ENCODE measurements around the gene ANKRD33B.
"Not testable (repeated sequence)": the region's sequence is repeated elsewhere in the genome, so short reads cannot be mapped to it uniquely, and the experiment has no call there.

Gene ANKRD33B

GRCh38 chr5:10559871-10560270 lies 4.0 kb upstream of the ANKRD33B start:
- no peak for DNase-seq

- DNase-seq = no peak
Observed at GRCh38 chr5:10562201-10563109, 1.4 kb upstream of the ANKRD33B start.

- peak; percentile 29 for DNase-seq
Observed at GRCh38 chr5:10563110-10563944, 543 bp upstream of the ANKRD33B start.

DNA sequence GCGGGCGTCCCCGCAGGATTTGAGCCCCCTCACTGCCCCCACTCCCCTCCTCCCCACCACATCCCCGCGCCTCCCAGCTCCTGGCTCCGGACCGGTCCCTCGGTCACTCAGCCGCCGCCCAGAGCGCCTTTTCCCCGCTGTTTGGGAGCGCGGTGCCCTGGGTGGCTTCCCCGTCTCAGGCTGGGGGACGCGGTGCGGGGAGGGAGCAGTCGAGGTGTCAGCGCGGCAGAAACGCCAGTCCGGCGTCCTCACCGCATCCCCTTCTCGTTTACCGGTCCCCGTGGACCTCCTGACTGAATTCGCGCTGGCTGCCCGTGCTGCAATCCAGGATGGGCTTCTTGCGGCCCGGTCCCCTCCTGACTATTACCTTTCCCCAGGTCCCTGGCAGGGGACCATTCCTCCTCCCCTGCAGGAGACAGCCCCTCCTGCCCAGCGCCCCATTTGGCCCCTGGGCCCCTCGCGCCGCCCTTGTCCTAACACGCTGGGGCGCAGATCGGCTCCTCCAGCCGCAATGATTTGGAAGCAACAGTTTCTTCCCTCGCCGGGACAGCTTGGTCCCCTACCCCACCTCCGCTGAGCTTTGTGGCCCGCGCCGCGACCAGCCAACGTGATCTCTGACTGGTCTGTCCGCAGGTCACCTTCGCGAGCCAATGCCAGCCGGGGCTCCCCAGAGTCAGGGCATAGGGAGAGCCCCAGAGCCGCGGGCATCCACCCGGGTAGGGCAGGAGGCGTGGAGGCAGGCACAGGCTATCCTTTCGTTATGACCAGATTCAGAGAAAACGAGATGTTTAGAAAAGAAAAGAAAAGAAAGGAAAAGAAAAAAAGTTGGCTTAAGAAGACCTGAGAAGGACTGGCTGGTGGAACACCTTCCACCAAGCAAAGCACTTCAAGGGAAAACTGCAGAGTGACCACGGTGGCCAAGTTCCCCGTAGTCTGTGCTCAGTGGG lies 1.2 kb downstream of the ANKRD33B start:
- DNase-seq = no peak

DNA sequence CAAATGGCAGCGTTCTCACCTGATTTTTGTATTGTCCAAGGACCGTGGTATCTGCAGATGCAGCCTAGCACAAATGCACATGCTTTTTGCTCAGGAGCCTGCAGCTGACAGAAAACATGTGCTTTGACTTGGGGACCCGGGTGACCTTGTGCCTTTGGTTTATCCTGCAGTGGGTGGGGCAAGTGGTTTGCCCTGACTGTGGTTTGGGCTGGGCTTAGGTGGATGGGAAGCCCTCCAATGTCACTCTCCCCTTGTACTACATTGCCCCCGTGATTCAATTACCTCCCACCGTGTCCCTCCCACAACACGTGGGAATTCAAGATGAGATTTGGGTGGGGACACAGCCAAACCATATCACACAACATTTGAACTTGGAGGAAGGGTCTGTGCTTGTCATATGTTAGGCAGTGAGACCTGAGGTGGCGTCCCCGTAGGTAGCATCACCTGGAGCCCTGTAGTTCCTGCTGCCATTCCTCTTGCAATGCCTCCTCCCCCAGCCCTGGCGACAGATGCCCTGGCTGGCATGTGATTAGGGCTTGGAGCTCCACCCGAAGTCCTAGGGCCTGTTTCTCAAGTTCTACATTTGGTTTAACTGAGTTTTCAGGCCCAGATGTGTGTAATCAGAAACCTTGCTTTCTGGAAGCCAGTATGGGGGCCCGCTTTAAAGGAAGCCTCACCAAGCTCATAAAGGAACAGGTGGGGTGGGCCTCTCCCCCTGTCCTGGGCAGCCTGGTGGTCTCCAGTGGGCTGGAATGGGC lies 2.1 kb downstream of the ANKRD33B start:
- DNase-seq = no peak

- no peak for DNase-seq
Observed at GRCh38 chr5:10566543-10567068, 2.7 kb downstream of the ANKRD33B start.

DNA sequence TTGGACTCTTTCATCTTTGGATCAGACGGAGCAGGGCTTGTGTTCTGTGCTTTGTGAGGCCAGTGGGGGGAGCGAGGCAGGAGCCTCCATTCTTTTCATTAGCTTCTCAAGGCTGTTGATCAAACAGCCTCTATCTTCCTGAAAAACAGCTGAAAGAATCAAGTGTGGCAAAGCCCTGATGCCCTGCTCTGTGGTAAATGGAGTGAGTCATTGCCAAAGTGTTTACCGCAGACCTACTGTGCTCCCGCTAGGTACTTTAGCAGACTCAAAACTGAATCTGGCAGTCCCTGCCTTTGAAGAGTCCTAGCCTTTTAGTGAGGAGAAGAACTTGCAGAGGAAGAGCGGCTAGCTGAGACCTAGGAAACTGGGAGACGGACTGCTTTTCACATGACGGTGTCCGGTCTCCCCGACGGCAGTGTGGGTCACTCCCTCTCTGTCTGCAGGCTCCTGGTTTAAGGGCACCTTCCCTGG lies 3.3 kb downstream of the ANKRD33B start:
- no peak for DNase-seq

GRCh38 chr5:10567781-10568321 lies 4.0 kb downstream of the ANKRD33B start:
- DNase-seq = no peak

DNA sequence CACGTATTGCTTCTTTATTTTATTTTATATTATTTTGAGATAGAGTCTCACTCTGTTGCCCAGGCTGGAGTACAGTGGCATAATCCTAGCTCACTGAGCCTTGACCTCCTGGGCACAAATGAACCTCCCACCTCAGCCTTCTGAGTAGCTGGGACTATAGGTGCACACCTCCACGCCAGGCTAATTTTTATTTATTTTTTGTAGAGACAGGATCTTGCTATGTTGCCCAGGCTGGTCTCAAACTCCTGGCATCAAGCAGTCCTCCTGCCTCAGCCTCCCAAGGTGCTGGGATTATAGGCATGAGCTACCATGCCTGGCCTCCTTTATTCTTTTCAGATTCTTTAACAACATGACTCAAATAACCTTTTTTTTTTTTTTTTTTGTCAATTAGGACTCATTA lies 6.7 kb downstream of the ANKRD33B start:
- DNase-seq = not testable (repeated sequence)

DNA sequence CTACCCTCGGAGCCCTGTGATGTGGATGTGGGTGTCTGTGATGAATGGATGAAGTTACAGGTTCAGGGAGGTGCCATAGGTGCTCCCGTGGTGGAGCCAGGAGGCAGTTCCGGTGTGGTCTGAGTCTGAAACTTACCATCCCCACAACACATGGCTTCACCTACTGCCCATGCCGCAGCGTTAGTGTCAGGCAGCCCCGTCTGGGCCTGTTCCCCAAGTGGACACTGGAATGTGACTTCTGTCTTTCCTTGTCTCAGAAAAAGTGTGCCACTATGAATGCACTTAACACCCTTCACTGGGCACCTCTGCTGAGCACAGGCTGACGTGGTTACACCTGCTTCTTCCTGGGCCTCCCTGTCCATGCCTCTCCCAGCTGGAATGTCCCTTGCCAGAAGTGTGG lies 8.6 kb downstream of the ANKRD33B start:
- no peak for DNase-seq

DNA sequence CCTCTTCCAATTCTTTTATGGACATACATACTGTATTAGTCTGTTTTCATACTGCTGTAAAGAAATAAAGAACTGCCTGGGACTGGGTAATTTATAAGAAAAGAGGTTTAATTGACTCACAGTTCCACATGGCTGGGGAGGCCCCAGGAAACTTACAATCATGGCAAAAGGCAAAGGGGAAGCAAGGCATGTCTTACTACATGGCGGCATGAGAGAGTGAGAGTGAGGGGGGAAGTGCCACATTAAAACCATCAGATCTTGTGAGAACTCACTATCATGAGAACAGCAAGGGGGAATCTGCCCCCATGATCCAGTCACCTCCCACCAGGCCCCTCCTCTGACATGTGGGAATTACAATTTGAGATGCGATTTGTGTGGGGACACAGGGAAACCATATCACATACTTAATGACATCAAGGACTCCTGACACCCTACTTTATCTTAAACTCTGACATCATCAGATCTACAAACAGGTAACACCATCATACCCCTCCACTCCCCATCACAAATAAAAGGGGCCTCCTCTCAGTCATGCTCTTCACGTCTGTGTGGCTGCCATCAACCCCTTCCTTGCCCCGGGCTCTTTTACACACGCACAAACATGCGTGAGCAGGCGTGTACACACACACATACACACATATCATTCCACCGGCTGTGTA lies 9.7 kb downstream of the ANKRD33B start:
- no peak for DNase-seq

- not testable (repeated sequence) for DNase-seq
Observed at GRCh38 chr5:10574879-10575278, 11.0 kb downstream of the ANKRD33B start.

GRCh38 chr5:10576121-10576789 lies 12.4 kb downstream of the ANKRD33B start:
- DNase-seq = no peak

DNA sequence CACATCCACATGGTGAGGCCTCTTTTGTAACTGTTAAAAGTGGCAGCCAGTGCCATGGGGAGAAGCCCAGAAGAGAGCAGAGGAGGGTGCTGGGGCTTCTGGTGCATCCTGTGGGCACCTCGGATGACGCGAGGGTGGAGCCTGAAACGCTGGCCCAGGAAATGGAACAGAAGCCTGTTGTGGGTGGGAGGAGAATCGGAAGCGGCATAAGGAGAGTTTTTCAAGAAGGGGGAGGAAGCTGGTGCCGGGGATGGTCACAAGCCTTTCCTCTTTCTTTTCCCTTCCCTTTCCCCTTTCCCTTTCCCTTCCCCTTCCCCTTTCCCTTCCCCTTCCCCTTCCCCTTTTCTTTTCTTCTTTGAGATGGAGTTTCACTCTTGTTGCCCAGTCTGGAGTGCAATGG lies 12.9 kb downstream of the ANKRD33B start:
- DNase-seq = no peak

- DNase-seq = no peak
Observed at GRCh38 chr5:10577371-10578292, 13.8 kb downstream of the ANKRD33B start.

GRCh38 chr5:10578293-10578665 lies 14.4 kb downstream of the ANKRD33B start:
- DNase-seq = no peak

- DNase-seq = no peak
Observed at GRCh38 chr5:10578869-10579268, 15.0 kb downstream of the ANKRD33B start.

GRCh38 chr5:10579536-10580521 lies 16.0 kb downstream of the ANKRD33B start:
- DNase-seq = no peak
